H9 (cell line): ENCODE measurements around the gene NEK6. TPM values are rescaled to one million over a fixed set of nuclear protein-coding genes. Genes with fewer than 3 reads are reported as not detected.

ENCODE experiments used
- DNase-seq: peaks from one replicate; pipeline ENCODE4 v3.0.0-alpha.2; 2017
- H2AFZ ChIP-seq: one replicate; pipeline ENCODE4 v1.6.1; 2013; ENCODE audit warnings: mild to moderate bottlenecking, low read length, control low read depth, moderate library complexity
- H2AK5ac ChIP-seq: 2 replicates; pipeline ENCODE4 v1.6.1; 2013; ENCODE audit warnings: low read length, control low read depth, mixed read lengths; ENCODE audit not compliant: insufficient read length
- H2BK120ac ChIP-seq: one replicate; pipeline ENCODE4 v1.6.1; 2013; ENCODE audit warnings: low read depth, mild to moderate bottlenecking, low read length, control low read depth, inconsistent platforms; ENCODE audit not compliant: poor library complexity, severe bottlenecking
- H2BK12ac ChIP-seq: 2 replicates; pipeline ENCODE4 v1.6.1; 2013; ENCODE audit warnings: low read length, control low read depth, mixed read lengths, low read depth; ENCODE audit not compliant: insufficient read length
- H2BK15ac ChIP-seq: 2 replicates; pipeline ENCODE4 v1.6.1; 2013; ENCODE audit warnings: low read depth, low read length, control low read depth
- H2BK20ac ChIP-seq: one replicate; pipeline ENCODE4 v1.6.1; 2013; ENCODE audit warnings: low read depth, mild to moderate bottlenecking, low read length, control low read depth, inconsistent platforms; ENCODE audit not compliant: poor library complexity, severe bottlenecking
- H2BK5ac ChIP-seq: 2 replicates; pipeline ENCODE4 v1.6.1; 2013; ENCODE audit warnings: low read length, control low read depth, mixed read lengths; ENCODE audit not compliant: insufficient read length
- H3K14ac ChIP-seq: 2 replicates; pipeline ENCODE4 v1.6.1; 2013; ENCODE audit warnings: low read length, control low read depth; ENCODE audit not compliant: insufficient read depth
- H3K18ac ChIP-seq: 2 replicates; pipeline ENCODE4 v1.6.1; 2013; ENCODE audit warnings: low read depth, mild to moderate bottlenecking, mixed read lengths, low read length, control low read depth; ENCODE audit not compliant: insufficient read length
- H3K23ac ChIP-seq: 2 replicates; pipeline ENCODE4 v1.6.1; 2013; ENCODE audit warnings: low read length, control low read depth, mixed read lengths, low read depth; ENCODE audit not compliant: insufficient read length
- H3K23me2 ChIP-seq: 2 replicates; pipeline ENCODE4 v1.6.1; 2013; ENCODE audit warnings: low read depth, mild to moderate bottlenecking, mixed read lengths, low read length, control low read depth; ENCODE audit not compliant: insufficient read length, poor library complexity, severe bottlenecking
- H3K27ac ChIP-seq: 2 replicates; pipeline ENCODE4 v1.5.1; 2013; ENCODE audit warnings: low read length, control low read depth, mixed read lengths, low read depth; ENCODE audit not compliant: insufficient read length
- H3K27me3 ChIP-seq: 2 replicates; pipeline ENCODE4 v1.6.1; 2013; ENCODE audit warnings: low read length, control low read depth, inconsistent platforms; ENCODE audit not compliant: insufficient read depth
- H3K4ac ChIP-seq: 2 replicates; pipeline ENCODE4 v1.6.1; 2013; ENCODE audit warnings: low read depth, mild to moderate bottlenecking, control low read depth, inconsistent platforms, low read length, moderate library complexity
- H3K4me1 ChIP-seq: 2 replicates; pipeline ENCODE4 v1.6.1; 2013; ENCODE audit warnings: low read length, control low read depth, inconsistent platforms; ENCODE audit not compliant: insufficient read depth
- H3K4me2 ChIP-seq: 2 replicates; pipeline ENCODE4 v1.6.1; 2013; ENCODE audit warnings: low read length, control low read depth, mixed read lengths; ENCODE audit not compliant: insufficient read length, insufficient read depth
- H3K56ac ChIP-seq: 2 replicates; pipeline ENCODE4 v1.6.1; 2013; ENCODE audit warnings: low read depth, mild to moderate bottlenecking, mixed read lengths, low read length, control low read depth; ENCODE audit not compliant: insufficient read length
- H3K79me1 ChIP-seq: 2 replicates; pipeline ENCODE4 v1.6.1; 2013; ENCODE audit warnings: low read depth, mild to moderate bottlenecking, moderate library complexity, low read length, control low read depth, inconsistent platforms; ENCODE audit not compliant: insufficient read depth, poor library complexity, severe bottlenecking
- H3K79me2 ChIP-seq: 2 replicates; pipeline ENCODE4 v1.6.1; 2013; ENCODE audit warnings: low read length, control low read depth, inconsistent platforms; ENCODE audit not compliant: insufficient read depth
- H3K9ac ChIP-seq: 2 replicates; pipeline ENCODE4 v1.6.1; 2013; ENCODE audit warnings: low read length, control low read depth, mixed read lengths; ENCODE audit not compliant: insufficient read length; ENCODE audit errors: extremely low read depth
- H3K9me3 ChIP-seq: one replicate; pipeline ENCODE4 v1.6.1; 2013; ENCODE audit warnings: low read depth, low read length, inconsistent platforms; ENCODE audit not compliant: control insufficient read depth
- H3T11ph ChIP-seq: one replicate; pipeline ENCODE4 v1.6.1; 2013; ENCODE audit warnings: mild to moderate bottlenecking, low read length, control low read depth, inconsistent platforms
- H4K20me1 ChIP-seq: one replicate; pipeline ENCODE4 v1.6.1; 2013; ENCODE audit not compliant: control insufficient read depth, insufficient read length, insufficient read depth
- H4K5ac ChIP-seq: 2 replicates; pipeline ENCODE4 v1.6.1; 2013; ENCODE audit warnings: low read depth, mild to moderate bottlenecking, mixed read lengths, low read length, control low read depth; ENCODE audit not compliant: insufficient read length
- H4K8ac ChIP-seq: replicated peaks from 2 replicates; pipeline ENCODE4 v1.6.1; 2013; ENCODE audit warnings: low read length, control low read depth, mixed read lengths, low read depth; ENCODE audit not compliant: insufficient read length
- H4K91ac ChIP-seq: 2 replicates; pipeline ENCODE4 v1.6.1; 2013; ENCODE audit warnings: low read depth, mild to moderate bottlenecking, moderate library complexity, mixed read lengths, low read length, control low read depth; ENCODE audit not compliant: insufficient read length
- H3K27ac Mint-ChIP-seq, 3 experiments: 2 replicates in 2 of 3; 3 replicates in 1 of 3; pipeline ENCODE4 v1.8.0; 2020 to 2021; ENCODE audit warnings: mixed read lengths in 3 of 3, mild to moderate bottlenecking in 1 of 3, moderate library complexity in 1 of 3
- H3K27me3 Mint-ChIP-seq: 2 replicates; pipeline ENCODE4 v1.8.0; 2021; ENCODE audit warnings: low read depth, mild to moderate bottlenecking, moderate library complexity, mixed read lengths
- H3K36me3 Mint-ChIP-seq, 3 experiments: 2 replicates in 2 of 3; 3 replicates in 1 of 3; pipeline ENCODE4 v1.8.0; 2020 to 2021; ENCODE audit warnings: low read depth in 3 of 3, mixed read lengths in 3 of 3; ENCODE audit not compliant: insufficient read depth in 1 of 3
- H3K4me1 Mint-ChIP-seq, 2 experiments: 2 replicates each; pipeline ENCODE4 v1.8.0; 2020; ENCODE audit warnings: mixed read lengths in 2 of 2
- H3K4me3 Mint-ChIP-seq, 2 experiments: 2 replicates in 1 of 2; 3 replicates in 1 of 2; pipeline ENCODE4 v1.8.0; 2020 to 2021; ENCODE audit warnings: mild to moderate bottlenecking in 2 of 2, mixed read lengths in 2 of 2, moderate library complexity in 1 of 2
- H3K9me3 Mint-ChIP-seq, 2 experiments: 2 replicates in 1 of 2; 3 replicates in 1 of 2; pipeline ENCODE4 v1.8.0; 2020; ENCODE audit warnings: mild to moderate bottlenecking in 2 of 2, mixed read lengths in 2 of 2, moderate library complexity in 1 of 2
- CTCF ChIP-seq: fragments of 200-600 bp; sonication (generic); conservative IDR thresholded peaks from 3 replicates; pipeline ENCODE4 v1.8.0; 2021; ENCODE audit warnings: antibody characterized with exemption, mild to moderate bottlenecking
- WGBS: extraction: QIAGEN DNeasy Blood & Tissue Kit; methylation state at CpG from one replicate; pipeline ENCODE4 v1.1.7; 2013; ENCODE audit warnings: missing lambda C conversion rate, low lambda C conversion rate, mixed read lengths; ENCODE audit not compliant: insufficient read length; ENCODE audit errors: extremely low coverage; 5-methylcytosine and 5-hydroxymethylcytosine counted together
- total RNA-seq: library from RNA; stranded (reverse); gene quantifications from 2 replicates; pipeline ENCODE4 v1.2.1, GENCODE V29; 2021

NEK6 gene
- total RNA-seq, 1 experiment from 2014 or later, result 14.3 TPM

- no peak overlapping the region for H2BK5ac ChIP-seq
- H2BK15ac ChIP-seq, result no peak overlapping the region
- no peaks in the 10 kb centered on the region for H3K79me1 ChIP-seq
- Mint-ChIP-seq H3K27ac (peak overlapping the region in 2 of 3 experiments; percentile 49 to 53; a peak in 3 of 7 replicates), H3K27me3 (no peaks in the 10 kb centered on the region), H3K4me3 (no peak overlapping the region), H3K36me3 (0 out of 7 replicates have a peak, but pooled peaks cover 0 to 4% (median 2%) of the 10 kb centered on the region in 3 experiments), H3K9me3 (no peaks in the 10 kb centered on the region), H3K4me1 (peaks cover 32 to 34% of the 10 kb centered on the region in 2 experiments)
- H3K56ac ChIP-seq, result no peak overlapping the region
- no peaks in the 10 kb centered on the region for H4K20me1 ChIP-seq
- no peak overlapping the region for H3K4ac ChIP-seq
- H4K91ac ChIP-seq, result no peak overlapping the region
- H3K9me3 ChIP-seq, result no peaks in the 10 kb centered on the region
- H4K5ac ChIP-seq, result no peak overlapping the region
- no peaks in the 10 kb centered on the region for H3K23me2 ChIP-seq
- H3K4me1 ChIP-seq, result no peaks in the 10 kb centered on the region
- no peak overlapping the region for H3K4me2 ChIP-seq
- no peak overlapping the region for H2BK120ac ChIP-seq
- TF ChIP-seq CTCF, result no peak
- no peak for DNase-seq
- H3K18ac ChIP-seq, result no peak overlapping the region
- WGBS, result no CpG with 5 or more reads among the region's 8 CpGs
- H2AFZ ChIP-seq, result no peak overlapping the region
- no peak overlapping the region for H3K9ac ChIP-seq
- no peak overlapping the region for H3K14ac ChIP-seq
- H2BK20ac ChIP-seq, result no peak overlapping the region
- no peaks in the 10 kb centered on the region for H3K79me2 ChIP-seq
- H4K8ac ChIP-seq, result no peak overlapping the region
- H2BK12ac ChIP-seq, result no peak overlapping the region
- H2AK5ac ChIP-seq, result no peak overlapping the region
- no peak overlapping the region for H3K27ac ChIP-seq
- H3K23ac ChIP-seq, result no peak overlapping the region
- H3T11ph ChIP-seq, result no peak overlapping the region
- no peaks in the 10 kb centered on the region for H3K27me3 ChIP-seq
Measured at GRCh38 chr9:124299515-124300090, 41.9 kb downstream of the NEK6 start.
